Spleen (tissue), 11 donors: ENCODE data around the gene PARK7. TPM values are rescaled to one million over a fixed set of nuclear protein-coding genes. Genes with fewer than 3 reads are reported as not detected.
"Not testable (repeated sequence)": the region's sequence is repeated elsewhere in the genome, so short reads cannot be mapped to it uniquely, and the experiment has no call there.

Experiments used
- DNase-seq: peaks from one replicate; pipeline ENCODE4 v3.0.0-alpha.2; 2020
- H3K27ac ChIP-seq, 8 donors: fragments of 200-600 bp; sonication (generic) in 7 of 8; 1 replicate in 4 of 8; 2 replicates in 4 of 8; pipeline versions ENCODE4 v1.5.0 to v1.8.0; 2016 to 2021; ENCODE audit warnings: inconsistent platforms in 4 of 8, mild to moderate bottlenecking in 4 of 8, moderate library complexity in 1 of 8
- H3K27me3 ChIP-seq, 7 donors: fragments of 200-600 bp; sonication (generic) in 6 of 7; replicated peaks in 1 of 7; 1 replicate in 4 of 7; 2 replicates in 3 of 7; pipeline versions ENCODE4 v1.5.0 to v1.8.0; 2016 to 2021; ENCODE audit warnings: inconsistent platforms in 3 of 7, mild to moderate bottlenecking in 1 of 7
- H3K36me3 ChIP-seq, 6 donors: fragments of 200-600 bp; sonication (generic) in 5 of 6; 1 replicate in 4 of 6; 2 replicates in 2 of 6; pipeline versions ENCODE4 v1.5.0 to v1.8.0; 2016 to 2021; ENCODE audit warnings: inconsistent platforms in 2 of 6
- H3K4me1 ChIP-seq, 6 donors: fragments of 200-600 bp; sonication (generic) in 5 of 6; 1 replicate in 3 of 6; 2 replicates in 3 of 6; pipeline versions ENCODE4 v1.5.0 to v1.8.0; 2016 to 2021; ENCODE audit warnings: inconsistent platforms in 3 of 6
- H3K4me3 ChIP-seq, 8 donors: fragments of 200-600 bp; sonication (generic) in 7 of 8; 1 replicate in 4 of 8; 2 replicates in 4 of 8; pipeline versions ENCODE4 v1.5.0 to v1.8.0; 2016 to 2021; ENCODE audit warnings: inconsistent platforms in 4 of 8, mild to moderate bottlenecking in 4 of 8, moderate library complexity in 2 of 8
- H3K9me3 ChIP-seq, 8 donors: fragments of 200-600 bp; sonication (generic) in 7 of 8; 1 replicate in 4 of 8; 2 replicates in 4 of 8; pipeline versions ENCODE4 v1.5.0 to v1.8.0; 2016 to 2021; ENCODE audit warnings: inconsistent platforms in 4 of 8
- CTCF ChIP-seq, 11 experiments: fragments of 200-600 bp in 7 of 11; fragments of 450-650 bp in 4 of 11; sonication (generic) in 4 of 11; IDR thresholded peaks in 8 of 11; conservative IDR thresholded peaks in 3 of 11; 1 replicate in 7 of 11; 2 replicates in 4 of 11; pipeline versions ENCODE4 v1.4.0 to v1.8.0; 2016 to 2021; ENCODE audit warnings: antibody characterized with exemption in 11 of 11, inconsistent platforms in 4 of 11, mild to moderate bottlenecking in 1 of 11
- POLR2A ChIP-seq, 3 donors: fragments of 450-650 bp; IDR thresholded peaks; one replicate each; pipeline ENCODE4 v1.5.1; 2017; ENCODE audit warnings: antibody characterized with exemption in 3 of 3, mild to moderate bottlenecking in 1 of 3
- POLR2AphosphoS5 ChIP-seq, 3 donors: sonication (generic); formaldehyde crosslinking; IDR thresholded peaks; one replicate each; pipeline ENCODE4 v1.5.1; 2017; ENCODE audit warnings: antibody characterized with exemption in 3 of 3
- WGBS, 5 donors: extraction: QIAGEN DNeasy Blood & Tissue Kit in 3 of 5; methylation state at CpG; one replicate each; pipeline versions ENCODE4 v1.1.5 to v1.1.7; 2013 to 2018; 5-methylcytosine and 5-hydroxymethylcytosine counted together
- intact Hi-C: fragments of 100-400 bp; cut with DNase I; formaldehyde crosslinking; loops from one replicate; pipeline ENCODE4 v1.15.0; 2023; ENCODE audit warnings: low total_unique reads
- polyA plus RNA-seq, 3 donors: library from polyadenylated mRNA; stranded (reverse); fragments of 200-250 nt; gene quantifications; one replicate each; pipeline ENCODE4 v1.2.1, GENCODE V29; 2013
- total RNA-seq, 7 donors: library from RNA; depleted of rRNA in 3 of 7; stranded (reverse); fragments of >200 nt in 3 of 7; fragmentation: NEBNext Ultra II Directional in 4 of 7; extraction: Animal tissue kit (Norgen Biotek cat#: 25700) in 4 of 7; gene quantifications; one replicate each; pipeline versions ENCODE4 v1.1.0 to v1.2.1, GENCODE V29; 2016 to 2021
- donor health status: healthy with polysubstance abuse.
- donor health status: DM: no; HTN: no; CAD: no; lungs with moderate emphysema.
- donor health status: DM: no; HTN: no; CAD: no.
- donor health status: Bipolar disorder and iron deficiency.
- donor health status: healthy.
- donor health status: DM: no; HTN: no; CAD: no.
- donor health status: DM: yes; HTN: yes; CAD: no.

Gene PARK7
- total and polyA plus RNA-seq, 10 donors, result 93.5 to 370 (median 174) TPM

- H3K27ac ChIP-seq, result peak overlapping the region in 7 of 8 donors; percentile 76 to 94 (median 84)
- H3K9me3 ChIP-seq, result no peaks in the 10 kb centered on the region
- intact Hi-C loops, result no loop called here
- TF ChIP-seq POLR2AphosphoS5 (IDR thresholded peaks at IDR 0.05) (no peak), CTCF (IDR thresholded peaks at IDR 0.05 in 8 of 11, conservative IDR thresholded peaks at IDR 0.05 in 3 of 11) (no peak), POLR2A (IDR thresholded peaks at IDR 0.05) (no peak)
- 36 to 53% (median 47%) methylated on average over 2 of the region's 2 CpGs for WGBS, 5 donors
- H3K4me1 ChIP-seq, result peaks cover 12 to 62% (median 38%) of the 10 kb centered on the region in 6 donors
- H3K27me3 ChIP-seq, result peaks cover 0 to 28% (median 3%) of the 10 kb centered on the region in 7 donors
- H3K36me3 ChIP-seq, result no peaks in the 10 kb centered on the region
- no peak for DNase-seq
- H3K4me3 ChIP-seq, result peak overlapping the region in 1 of 8 donors; percentile 61
Measured at GRCh38 chr1:7943251-7943650, 18.3 kb upstream of the PARK7 start.

GRCh38 chr1:7948960-7949359, 12.6 kb upstream of the PARK7 start:
- Histone ChIP-seq H3K9me3 (no peaks in the 10 kb centered on the region), H3K4me3 (no peak overlapping the region), H3K27ac (peak overlapping the region in 4 of 8 donors; percentile 35 to 54 (median 43)), H3K36me3 (no peaks in the 10 kb centered on the region), H3K4me1 (peaks cover 0 to 21% (median 8%) of the 10 kb centered on the region in 6 donors), H3K27me3 (no peaks in the 10 kb centered on the region)
- no peak for TF ChIP-seq POLR2A (IDR thresholded peaks at IDR 0.05)
- TF ChIP-seq CTCF (IDR thresholded peaks at IDR 0.05 in 8 of 11, conservative IDR thresholded peaks at IDR 0.05 in 3 of 11), result no peak
- TF ChIP-seq POLR2AphosphoS5 (IDR thresholded peaks at IDR 0.05), result no peak
- intact Hi-C loops, result no loop called here
- DNase-seq, result no peak
- 54 to 65% (median 60%) methylated on average over 5 of the region's 5 CpGs for WGBS, 5 donors

GRCh38 chr1:7952791-7953190, 8.7 kb upstream of the PARK7 start:
- H3K27ac ChIP-seq, H3K4me3 ChIP-seq, H3K9me3 ChIP-seq, H3K27me3 ChIP-seq, DNase-seq, intact Hi-C loops, H3K36me3 ChIP-seq: not testable (repeated sequence)
- WGBS, 5 donors, result 80 to 91% methylated on average over 7 to 27 of the region's 30 CpGs; no CpG with 5 or more reads in 3 of the 5 donors
- peaks cover 8 to 21% (median 13%) of the 10 kb centered on the region in 6 donors for H3K4me1 ChIP-seq

- H3K27ac ChIP-seq, result peak overlapping the region; percentile 84 to 96 (median 93)
- H3K27me3 ChIP-seq, result no peaks in the 10 kb centered on the region
- H3K4me1 ChIP-seq, result peaks cover 8 to 21% (median 13%) of the 10 kb centered on the region in 6 donors
- H3K9me3 ChIP-seq, result no peaks in the 10 kb centered on the region
- peak overlapping the region; percentile 44 to 74 (median 56) for H3K4me3 ChIP-seq
- intact Hi-C loops, result no loop called here
- peak; percentile 98 for DNase-seq
- no peaks in the 10 kb centered on the region for H3K36me3 ChIP-seq
- TF ChIP-seq POLR2A (IDR thresholded peaks at IDR 0.05) (peak in 1 of 3 donors; percentile 56), POLR2AphosphoS5 (IDR thresholded peaks at IDR 0.05) (peak; percentile 91 to 96 (median 94)), CTCF (IDR thresholded peaks at IDR 0.05 in 8 of 11, conservative IDR thresholded peaks at IDR 0.05 in 3 of 11) (peak in 2 of 11 experiments; percentile 17 to 19)
- 0 to 5% (median 1%) methylated on average over 34 to 65 of the region's 65 CpGs for WGBS, 5 donors
Measured at GRCh38 chr1:7953850-7954609, 7.5 kb upstream of the PARK7 start.
